ENCODE data around the gene SGIP1.

SGIP1 gene

GRCh38 chr1:66687358-66687757 lies 153.4 kb downstream of the SGIP1 start:
- Histone ChIP-seq H3K27ac (no peak overlapping the region), H3K9me3 (ENCODE audit: low read depth, low read length) (no peaks in the 10 kb centered on the region), H3K9ac (ENCODE audit: insufficient read length) (no peak overlapping the region), H3K36me3 (ENCODE audit: insufficient read depth, low read length) (no peaks in the 10 kb centered on the region), H3K4me3 (no peak overlapping the region)
- no peak for TF ChIP-seq POLR2AphosphoS5 (IDR thresholded peaks at IDR 0.05; ENCODE audit: borderline replicate concordance, low read depth, low read length)
- TF ChIP-seq FOXP2 (optimal IDR thresholded peaks at IDR 0.05; ENCODE audit: control extremely low read depth, extremely low read length, insufficient read depth): no peak
- TF ChIP-seq EZH2 (IDR thresholded peaks at IDR 0.05): no peak
- no peak for DNase-seq (ENCODE audit: low read depth, low spot score)

- Histone ChIP-seq H3K9me3 (ENCODE audit: low read depth, low read length) (no peaks in the 10 kb centered on the region), H3K36me3 (ENCODE audit: insufficient read depth, low read length) (no peaks in the 10 kb centered on the region), H3K4me3 (no peak overlapping the region), H3K27ac (no peak overlapping the region), H3K9ac (ENCODE audit: insufficient read length) (no peak overlapping the region)
- no peak for DNase-seq (ENCODE audit: low read depth, low spot score)
- TF ChIP-seq FOXP2 (optimal IDR thresholded peaks at IDR 0.05; ENCODE audit: control extremely low read depth, extremely low read length, insufficient read depth): no peak
Observed at GRCh38 chr1:66690666-66691381, 156.9 kb downstream of the SGIP1 start.

GRCh38 chr1:66692681-66693080 lies 158.7 kb downstream of the SGIP1 start:
- H3K36me3 ChIP-seq (ENCODE audit: insufficient read depth, low read length): no peaks in the 10 kb centered on the region
- TF ChIP-seq EZH2 (IDR thresholded peaks at IDR 0.05) (no peak), POLR2AphosphoS5 (IDR thresholded peaks at IDR 0.05; ENCODE audit: borderline replicate concordance, low read depth, low read length) (no peak), FOXP2 (optimal IDR thresholded peaks at IDR 0.05; ENCODE audit: control extremely low read depth, extremely low read length, insufficient read depth) (no peak)
- DNase-seq (ENCODE audit: low read depth, low spot score): no peak
- H3K4me3 ChIP-seq: no peak overlapping the region
- H3K9ac ChIP-seq (ENCODE audit: insufficient read length): no peak overlapping the region
- no peaks in the 10 kb centered on the region for H3K9me3 ChIP-seq (ENCODE audit: low read depth, low read length)
- no peak overlapping the region for H3K27ac ChIP-seq

- no peaks in the 10 kb centered on the region for H3K9me3 ChIP-seq (ENCODE audit: low read depth, low read length)
- no peak overlapping the region for H3K4me3 ChIP-seq
- no peak overlapping the region for H3K27ac ChIP-seq
- TF ChIP-seq EZH2 (IDR thresholded peaks at IDR 0.05) (no peak), POLR2AphosphoS5 (IDR thresholded peaks at IDR 0.05; ENCODE audit: borderline replicate concordance, low read depth, low read length) (no peak), FOXP2 (optimal IDR thresholded peaks at IDR 0.05; ENCODE audit: control extremely low read depth, extremely low read length, insufficient read depth) (no peak)
- H3K36me3 ChIP-seq (ENCODE audit: insufficient read depth, low read length): no peaks in the 10 kb centered on the region
- DNase-seq (ENCODE audit: low read depth, low spot score): no peak
- H3K9ac ChIP-seq (ENCODE audit: insufficient read length): no peak overlapping the region
Observed at GRCh38 chr1:66693856-66694255, 159.9 kb downstream of the SGIP1 start.

GRCh38 chr1:66695116-66695515 lies 161.2 kb downstream of the SGIP1 start:
- no peak overlapping the region for H3K27ac ChIP-seq
- H3K9me3 ChIP-seq (ENCODE audit: low read depth, low read length): no peaks in the 10 kb centered on the region
- no peak for DNase-seq (ENCODE audit: low read depth, low spot score)
- H3K9ac ChIP-seq (ENCODE audit: insufficient read length): no peak overlapping the region
- no peak for TF ChIP-seq FOXP2 (optimal IDR thresholded peaks at IDR 0.05; ENCODE audit: control extremely low read depth, extremely low read length, insufficient read depth)
- TF ChIP-seq EZH2 (IDR thresholded peaks at IDR 0.05): no peak
- TF ChIP-seq POLR2AphosphoS5 (IDR thresholded peaks at IDR 0.05; ENCODE audit: borderline replicate concordance, low read depth, low read length): no peak
- H3K36me3 ChIP-seq (ENCODE audit: insufficient read depth, low read length): no peaks in the 10 kb centered on the region
- H3K4me3 ChIP-seq: no peak overlapping the region

- H3K36me3 ChIP-seq (ENCODE audit: insufficient read depth, low read length): no peaks in the 10 kb centered on the region
- no peaks in the 10 kb centered on the region for H3K9me3 ChIP-seq (ENCODE audit: low read depth, low read length)
- DNase-seq (ENCODE audit: low read depth, low spot score): no peak
- H3K4me3 ChIP-seq: no peak overlapping the region
- H3K27ac ChIP-seq: no peak overlapping the region
- no peak overlapping the region for H3K9ac ChIP-seq (ENCODE audit: insufficient read length)
- TF ChIP-seq POLR2AphosphoS5 (IDR thresholded peaks at IDR 0.05; ENCODE audit: borderline replicate concordance, low read depth, low read length) (no peak), FOXP2 (optimal IDR thresholded peaks at IDR 0.05; ENCODE audit: control extremely low read depth, extremely low read length, insufficient read depth) (no peak), EZH2 (IDR thresholded peaks at IDR 0.05) (no peak)
Observed at GRCh38 chr1:66696771-66697170, 162.8 kb downstream of the SGIP1 start.

GRCh38 chr1:66699213-66699612 lies 165.3 kb downstream of the SGIP1 start:
- H3K9ac ChIP-seq (ENCODE audit: insufficient read length): no peak overlapping the region
- no peak overlapping the region for H3K4me3 ChIP-seq
- no peak overlapping the region for H3K27ac ChIP-seq
- H3K36me3 ChIP-seq (ENCODE audit: insufficient read depth, low read length): no peaks in the 10 kb centered on the region
- DNase-seq (ENCODE audit: low read depth, low spot score): no peak
- no peak for TF ChIP-seq POLR2AphosphoS5 (IDR thresholded peaks at IDR 0.05; ENCODE audit: borderline replicate concordance, low read depth, low read length)
- TF ChIP-seq EZH2 (IDR thresholded peaks at IDR 0.05): no peak
- no peak for TF ChIP-seq FOXP2 (optimal IDR thresholded peaks at IDR 0.05; ENCODE audit: control extremely low read depth, extremely low read length, insufficient read depth)
- no peaks in the 10 kb centered on the region for H3K9me3 ChIP-seq (ENCODE audit: low read depth, low read length)

- Histone ChIP-seq H3K9me3 (ENCODE audit: low read depth, low read length) (no peaks in the 10 kb centered on the region), H3K4me3 (peak overlapping the region; percentile 70), H3K27ac (peak overlapping the region; percentile 94; the same call in 1 of the 2 replicates), H3K9ac (ENCODE audit: insufficient read length) (no peak overlapping the region), H3K36me3 (ENCODE audit: insufficient read depth, low read length) (no peaks in the 10 kb centered on the region)
- no peak for DNase-seq (ENCODE audit: low read depth, low spot score)
- TF ChIP-seq POLR2AphosphoS5 (IDR thresholded peaks at IDR 0.05; ENCODE audit: borderline replicate concordance, low read depth, low read length) (no peak), FOXP2 (optimal IDR thresholded peaks at IDR 0.05; ENCODE audit: control extremely low read depth, extremely low read length, insufficient read depth) (no peak), EZH2 (IDR thresholded peaks at IDR 0.05) (no peak)
Observed at GRCh38 chr1:66704177-66704875, 170.4 kb downstream of the SGIP1 start.

All from SK-N-MC (cell line).